Progenitor cell of endocrine pancreas (in vitro differentiated cells): ENCODE data around the gene ARHGAP15. TPM values are rescaled to one million over a fixed set of nuclear protein-coding genes. Genes with fewer than 3 reads are reported as not detected.

Experiments used
- DNase-seq: peaks from one replicate; pipeline ENCODE4 v3.0.0; 2021; ENCODE audit warnings: low spot score; ENCODE audit not compliant: unreplicated experiment
- H3K27ac Mint-ChIP-seq: 2 replicates; pipeline ENCODE4 v1.8.0; 2021; ENCODE audit warnings: mild to moderate bottlenecking, moderate library complexity, mixed read lengths
- H3K27me3 Mint-ChIP-seq: 2 replicates; pipeline ENCODE4 v1.8.0; 2021; ENCODE audit warnings: mixed read lengths
- H3K36me3 Mint-ChIP-seq: 2 replicates; pipeline ENCODE4 v1.8.0; 2022; ENCODE audit warnings: mixed read lengths; ENCODE audit not compliant: insufficient read depth
- H3K4me1 Mint-ChIP-seq: 2 replicates; pipeline ENCODE4 v1.8.0; 2021; ENCODE audit warnings: low read depth, mixed read lengths
- H3K4me3 Mint-ChIP-seq: 2 replicates; pipeline ENCODE4 v1.8.0; 2021; ENCODE audit warnings: low read depth, mild to moderate bottlenecking, moderate library complexity, mixed read lengths
- H3K9me3 Mint-ChIP-seq: 2 replicates; pipeline ENCODE4 v1.8.0; 2021; ENCODE audit warnings: low read depth, mixed read lengths
- total RNA-seq: library from RNA; stranded (reverse); gene quantifications from 2 replicates; pipeline ENCODE4 v1.2.1, GENCODE V29; 2021
- TF ChIP-seq, protein P1 (sequence below): fragments of 200-600 bp; sonication (generic); IDR thresholded peaks from one replicate; pipeline ENCODE4 v1.5.0; 2021; ENCODE audit warnings: antibody characterized with exemption, mild to moderate bottlenecking; ENCODE audit not compliant: unreplicated experiment

ARHGAP15 gene
- total RNA-seq, 1 donor from 2014 or later: not detected

DNA sequence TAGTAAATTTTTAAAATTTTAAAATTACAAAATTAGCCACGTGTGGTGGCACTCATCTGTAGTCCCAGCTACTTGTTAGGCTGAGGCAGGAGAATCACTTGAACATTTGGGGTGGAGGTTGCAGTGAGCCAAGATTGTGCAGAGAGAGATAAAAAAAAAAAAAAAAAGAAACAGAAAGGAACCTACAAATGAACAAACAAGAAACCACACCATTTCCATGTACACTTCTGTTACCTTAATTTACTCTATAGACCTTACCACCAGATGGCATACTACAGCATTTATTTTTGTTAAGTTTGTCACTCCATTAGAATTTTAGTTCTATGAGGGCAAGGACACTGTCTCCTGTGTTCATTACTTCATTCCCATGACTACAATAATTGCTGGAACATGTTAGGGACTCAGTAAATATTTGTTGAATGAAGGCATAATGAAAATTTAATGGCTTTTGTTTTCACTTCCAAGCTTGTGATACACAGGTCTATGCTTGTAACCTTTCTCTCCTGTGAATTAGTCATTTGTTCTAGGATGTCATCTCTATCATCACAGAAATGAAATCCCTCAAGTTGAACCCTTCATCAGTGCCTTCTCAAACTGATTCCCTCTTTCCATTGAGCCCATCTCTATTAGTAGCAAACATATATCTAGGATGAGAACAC, 76.0 kb downstream of the ARHGAP15 start:
- Mint-ChIP-seq H3K36me3 (no peaks in the 10 kb centered on the region), H3K4me3 (no peak overlapping the region), H3K27ac (no peak overlapping the region), H3K9me3 (peaks cover 6% of the 10 kb centered on the region), H3K4me1 (no peaks in the 10 kb centered on the region), H3K27me3 (no peaks in the 10 kb centered on the region)
- no peak for DNase-seq
- TF ChIP-seq, protein P1, sequence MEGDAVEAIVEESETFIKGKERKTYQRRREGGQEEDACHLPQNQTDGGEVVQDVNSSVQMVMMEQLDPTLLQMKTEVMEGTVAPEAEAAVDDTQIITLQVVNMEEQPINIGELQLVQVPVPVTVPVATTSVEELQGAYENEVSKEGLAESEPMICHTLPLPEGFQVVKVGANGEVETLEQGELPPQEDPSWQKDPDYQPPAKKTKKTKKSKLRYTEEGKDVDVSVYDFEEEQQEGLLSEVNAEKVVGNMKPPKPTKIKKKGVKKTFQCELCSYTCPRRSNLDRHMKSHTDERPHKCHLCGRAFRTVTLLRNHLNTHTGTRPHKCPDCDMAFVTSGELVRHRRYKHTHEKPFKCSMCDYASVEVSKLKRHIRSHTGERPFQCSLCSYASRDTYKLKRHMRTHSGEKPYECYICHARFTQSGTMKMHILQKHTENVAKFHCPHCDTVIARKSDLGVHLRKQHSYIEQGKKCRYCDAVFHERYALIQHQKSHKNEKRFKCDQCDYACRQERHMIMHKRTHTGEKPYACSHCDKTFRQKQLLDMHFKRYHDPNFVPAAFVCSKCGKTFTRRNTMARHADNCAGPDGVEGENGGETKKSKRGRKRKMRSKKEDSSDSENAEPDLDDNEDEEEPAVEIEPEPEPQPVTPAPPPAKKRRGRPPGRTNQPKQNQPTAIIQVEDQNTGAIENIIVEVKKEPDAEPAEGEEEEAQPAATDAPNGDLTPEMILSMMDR: peak; percentile 46

DNA sequence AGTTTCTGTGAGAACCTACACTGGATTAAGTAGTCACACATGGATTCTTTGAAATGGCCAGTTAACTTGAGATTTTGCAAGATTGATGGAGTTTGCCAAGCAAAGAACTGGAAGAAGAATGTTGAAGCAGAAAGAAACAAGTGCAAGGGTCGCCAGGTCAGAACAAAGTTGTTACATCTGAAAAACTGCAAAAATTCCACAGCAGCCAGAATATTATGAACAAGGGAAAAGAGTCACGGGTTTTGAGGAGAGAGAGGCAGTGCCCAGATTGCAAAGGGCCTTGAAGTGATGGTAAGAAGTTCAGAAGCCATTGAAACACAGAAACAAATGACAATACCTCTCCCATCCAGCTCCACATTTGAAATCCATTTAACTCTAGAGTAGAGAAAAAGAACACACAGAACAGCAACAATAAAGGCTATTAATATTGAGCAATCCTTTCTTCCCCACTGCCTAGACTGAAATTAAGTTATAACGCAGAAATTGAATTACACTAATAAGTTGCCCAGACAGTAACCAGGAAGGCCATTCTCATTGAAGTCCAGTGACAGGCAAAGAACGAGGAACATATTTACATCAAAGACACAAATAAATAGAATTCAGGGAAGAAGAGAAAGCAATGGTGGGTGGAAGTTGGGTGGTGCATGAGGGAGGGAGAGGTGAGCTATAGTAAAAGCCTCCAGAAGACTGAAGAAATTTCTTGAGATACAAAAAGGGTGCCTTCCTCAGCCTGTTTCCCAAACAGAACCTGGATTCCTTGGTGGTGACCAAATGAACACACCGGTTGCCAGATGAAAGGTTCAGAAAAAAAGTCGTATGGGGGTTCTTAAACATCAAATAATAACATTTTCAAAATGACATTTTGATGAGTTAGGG, 80.6 kb downstream of the ARHGAP15 start:
- no peak overlapping the region for H3K27ac Mint-ChIP-seq
- no peaks in the 10 kb centered on the region for H3K27me3 Mint-ChIP-seq
- DNase-seq: no peak
- H3K9me3 Mint-ChIP-seq: no peaks in the 10 kb centered on the region
- H3K36me3 Mint-ChIP-seq: no peaks in the 10 kb centered on the region
- H3K4me3 Mint-ChIP-seq: no peak overlapping the region
- TF ChIP-seq, protein P1: no peak
- no peaks in the 10 kb centered on the region for H3K4me1 Mint-ChIP-seq

DNA sequence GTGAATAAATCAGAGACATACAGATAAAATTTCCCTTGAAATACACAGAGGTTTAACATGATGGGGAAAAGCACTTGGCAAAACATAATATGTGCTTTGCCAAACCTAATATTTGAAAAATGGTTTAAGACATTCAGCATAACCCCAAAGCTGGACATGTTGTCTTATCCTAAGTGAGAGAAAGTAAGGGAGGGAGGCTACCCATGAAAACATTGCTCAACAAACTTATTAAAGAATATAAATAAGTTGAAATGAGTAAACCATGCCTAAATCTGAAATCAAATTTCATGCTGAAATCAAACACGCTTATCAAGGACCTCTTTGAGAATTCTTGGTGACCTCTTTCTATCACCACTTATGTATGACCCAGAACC, 81.2 kb downstream of the ARHGAP15 start:
- Mint-ChIP-seq H3K9me3 (no peaks in the 10 kb centered on the region), H3K4me1 (peaks cover 2% of the 10 kb centered on the region), H3K27ac (no peak overlapping the region), H3K36me3 (no peaks in the 10 kb centered on the region), H3K4me3 (no peak overlapping the region), H3K27me3 (no peaks in the 10 kb centered on the region)
- TF ChIP-seq, protein P1: no peak
- DNase-seq: no peak

DNA sequence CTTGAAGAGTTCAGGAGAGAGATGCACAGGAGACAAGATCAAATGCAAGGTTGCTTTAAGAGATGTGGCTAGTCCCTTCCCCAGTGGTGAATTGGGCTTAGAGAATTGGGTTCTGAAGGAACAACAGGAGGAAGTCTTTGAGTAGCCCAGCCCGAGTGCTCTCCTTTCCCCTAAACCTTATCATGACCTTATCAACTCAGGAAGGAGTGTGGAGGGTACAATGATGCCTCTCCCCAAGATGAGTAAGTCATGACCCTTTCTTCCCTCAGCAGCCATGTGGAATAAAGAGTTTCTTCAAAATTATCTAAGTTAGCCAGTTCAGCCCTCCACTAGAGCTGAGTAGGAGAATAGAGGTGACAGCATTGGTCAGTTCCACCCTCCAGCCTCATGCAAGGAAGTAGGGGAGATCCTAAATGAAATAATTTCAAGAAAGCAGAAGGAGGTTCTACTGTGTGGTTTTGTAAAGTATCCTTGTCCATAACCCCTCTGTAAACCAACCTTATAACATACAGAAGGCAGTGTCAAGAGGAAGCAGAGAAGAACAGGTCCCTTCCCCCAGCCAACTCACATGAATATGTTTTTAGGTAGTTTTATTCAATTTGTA, 88.4 kb downstream of the ARHGAP15 start:
- H3K36me3 Mint-ChIP-seq: no peaks in the 10 kb centered on the region
- no peak overlapping the region for H3K4me3 Mint-ChIP-seq
- DNase-seq: no peak
- peaks cover 4% of the 10 kb centered on the region for H3K4me1 Mint-ChIP-seq
- peaks cover 3% of the 10 kb centered on the region for H3K9me3 Mint-ChIP-seq
- no peaks in the 10 kb centered on the region for H3K27me3 Mint-ChIP-seq
- no peak overlapping the region for H3K27ac Mint-ChIP-seq
- TF ChIP-seq, protein P1: no peak

DNA sequence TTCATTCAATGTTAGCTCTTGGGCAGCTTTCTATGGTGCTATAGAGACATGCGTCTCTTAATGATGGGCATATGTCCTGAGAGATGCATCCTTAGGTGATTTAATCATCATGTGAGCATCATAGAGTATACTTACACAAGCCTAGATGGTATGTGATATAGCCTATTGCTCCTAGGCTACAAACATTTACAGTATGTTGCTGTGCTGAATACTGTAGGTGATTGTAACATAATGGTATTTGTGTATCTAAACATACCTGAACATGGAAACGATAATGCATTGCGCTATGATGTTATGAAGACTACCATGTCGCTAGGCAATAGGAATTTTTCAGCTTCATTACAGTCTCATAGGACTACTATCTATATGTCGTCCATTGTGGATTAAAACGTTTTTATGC, 89.4 kb downstream of the ARHGAP15 start:
- peaks cover 3% of the 10 kb centered on the region for H3K9me3 Mint-ChIP-seq
- no peak for DNase-seq
- H3K36me3 Mint-ChIP-seq: no peaks in the 10 kb centered on the region
- no peak overlapping the region for H3K27ac Mint-ChIP-seq
- no peaks in the 10 kb centered on the region for H3K27me3 Mint-ChIP-seq
- peaks cover 4% of the 10 kb centered on the region for H3K4me1 Mint-ChIP-seq
- TF ChIP-seq, protein P1: no peak
- no peak overlapping the region for H3K4me3 Mint-ChIP-seq
